ENCODE data around the gene CUX1.
"Not testable (repeated sequence)": the region's sequence is repeated elsewhere in the genome, so short reads cannot be mapped to it uniquely, and the experiment has no call there.

The CUX1 gene

DNA sequence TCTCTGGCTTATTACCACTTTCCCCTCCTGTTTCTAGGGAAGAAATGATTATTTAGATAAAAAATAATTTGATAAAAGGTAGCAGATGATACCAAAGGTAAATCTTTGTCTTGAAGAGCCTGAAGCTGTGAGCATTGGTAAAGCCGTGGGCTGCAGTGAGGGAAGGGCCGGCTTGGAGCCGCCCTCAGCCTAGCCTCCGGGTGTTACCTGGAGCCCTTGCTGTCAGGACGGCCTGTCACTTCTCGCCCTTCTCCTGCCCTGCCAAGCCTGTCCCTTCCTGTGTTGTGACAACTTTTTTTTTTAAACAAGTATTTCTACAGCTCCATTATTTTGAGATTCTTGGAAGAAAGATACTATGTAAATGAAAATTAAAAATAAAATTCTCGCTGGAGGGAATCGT, 7.0 kb downstream of the CUX1 start:
- no peak for DNase-seq

DNA sequence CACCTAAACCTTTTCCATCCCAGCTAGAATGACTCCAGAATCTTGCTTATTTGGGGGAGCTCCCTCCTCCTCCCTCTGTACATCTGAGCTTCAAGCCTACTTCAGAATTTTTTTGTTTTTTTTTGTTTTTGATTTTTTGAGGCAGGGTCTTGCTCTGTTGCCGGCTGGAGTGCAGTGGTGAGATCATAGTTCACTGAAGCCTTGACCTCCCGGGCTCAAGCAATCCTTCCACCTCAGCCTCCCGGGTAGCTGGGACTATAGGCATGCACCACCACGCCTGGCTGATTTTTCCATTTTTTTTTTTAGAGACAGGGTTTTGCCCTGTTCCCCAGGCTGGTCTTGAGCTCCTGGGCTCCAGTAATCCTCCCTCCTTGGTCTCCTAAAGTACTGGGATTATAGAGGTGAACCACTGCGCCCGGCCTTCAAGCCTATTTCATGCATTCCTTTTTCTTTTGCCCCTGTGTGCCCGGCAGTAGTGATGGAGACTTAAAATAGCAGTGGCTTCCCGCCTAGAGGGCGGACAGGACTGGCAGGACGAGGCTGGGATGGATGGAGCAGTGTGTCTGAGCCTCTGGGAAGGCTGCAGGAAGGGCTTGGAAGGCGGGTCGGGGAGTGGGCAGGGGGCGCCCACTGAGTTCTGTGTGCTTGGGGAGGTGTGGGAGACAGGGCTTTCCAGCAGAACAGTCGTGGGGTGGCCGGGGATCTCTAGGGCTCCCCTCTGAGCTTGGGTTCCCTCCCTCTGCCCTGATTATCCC, 8.8 kb downstream of the CUX1 start:
- DNase-seq: no peak

DNA sequence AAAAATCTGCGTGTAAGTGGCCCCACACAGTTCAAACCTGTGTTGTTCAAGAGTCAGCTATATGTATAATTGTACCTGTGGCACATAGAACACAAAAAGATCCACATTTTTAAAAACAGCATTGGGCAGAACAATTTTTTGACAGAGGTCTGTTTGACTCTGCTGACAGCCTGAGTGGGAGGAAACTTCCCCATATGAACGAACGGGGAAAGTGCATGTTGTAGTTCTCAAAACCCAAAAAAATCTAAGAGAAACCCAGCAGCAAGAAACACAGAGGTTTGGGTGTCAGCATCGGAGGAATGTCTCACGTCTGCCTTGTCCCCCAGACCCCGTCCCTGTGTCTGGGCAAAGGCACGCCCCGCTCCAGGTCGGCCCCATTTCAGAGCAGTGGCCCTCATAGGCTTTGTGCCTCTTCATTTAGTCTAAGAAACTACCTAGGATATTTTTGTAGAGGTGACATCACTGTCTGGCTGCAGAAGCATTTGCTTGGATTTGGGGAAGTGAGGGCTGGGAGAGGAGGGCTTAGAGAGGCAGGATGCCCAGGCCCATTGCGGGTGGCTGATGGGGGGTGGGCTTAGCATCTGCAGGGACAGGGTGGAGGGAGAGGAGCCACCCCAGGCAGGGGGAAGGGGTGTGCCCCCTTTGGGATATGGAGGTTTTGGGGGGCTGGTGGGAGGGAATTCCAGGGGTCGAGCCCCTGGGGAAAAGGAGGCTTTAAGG, 11.0 kb downstream of the CUX1 start:
- no peak for DNase-seq

DNA sequence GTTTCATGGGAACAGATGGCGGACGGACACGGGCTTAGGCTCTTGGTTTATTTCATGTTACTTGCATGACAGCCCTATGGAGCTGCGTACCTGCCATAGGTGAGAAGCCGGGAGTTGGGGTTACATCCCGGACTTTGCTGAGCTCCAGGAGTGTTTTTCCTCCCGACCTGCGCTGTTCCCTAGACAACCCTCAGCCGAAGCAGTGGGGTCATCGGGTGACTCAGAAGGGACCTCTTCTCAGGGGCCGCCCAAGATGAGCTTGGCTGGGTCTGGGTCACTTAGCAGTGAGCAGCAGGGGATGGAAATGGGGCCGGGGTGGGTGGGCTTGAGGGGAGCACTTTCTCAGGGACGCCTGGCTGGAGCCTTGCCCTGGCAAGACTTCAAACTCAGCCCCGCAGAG, 11.9 kb downstream of the CUX1 start:
- no peak for DNase-seq

DNA sequence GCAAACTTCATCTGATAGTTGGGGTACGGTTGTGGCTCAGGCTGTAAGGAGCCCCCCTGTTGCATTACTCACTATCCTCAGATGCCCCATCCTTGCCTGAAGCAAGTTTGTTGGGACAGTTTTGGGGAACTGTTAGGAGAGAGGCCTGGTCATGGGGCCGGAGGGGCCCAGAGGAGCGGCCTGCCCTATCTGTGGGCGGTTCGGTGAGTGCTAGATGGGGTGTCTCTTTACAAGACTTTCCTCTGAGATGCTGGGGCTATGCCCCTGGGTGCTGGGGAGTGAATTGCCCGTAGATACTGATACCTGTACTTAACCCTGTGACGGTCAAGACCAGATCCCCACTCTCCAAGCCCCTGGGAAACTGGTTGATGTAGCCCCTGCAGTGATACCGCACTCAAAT, 12.4 kb downstream of the CUX1 start:
- no peak for DNase-seq

DNA sequence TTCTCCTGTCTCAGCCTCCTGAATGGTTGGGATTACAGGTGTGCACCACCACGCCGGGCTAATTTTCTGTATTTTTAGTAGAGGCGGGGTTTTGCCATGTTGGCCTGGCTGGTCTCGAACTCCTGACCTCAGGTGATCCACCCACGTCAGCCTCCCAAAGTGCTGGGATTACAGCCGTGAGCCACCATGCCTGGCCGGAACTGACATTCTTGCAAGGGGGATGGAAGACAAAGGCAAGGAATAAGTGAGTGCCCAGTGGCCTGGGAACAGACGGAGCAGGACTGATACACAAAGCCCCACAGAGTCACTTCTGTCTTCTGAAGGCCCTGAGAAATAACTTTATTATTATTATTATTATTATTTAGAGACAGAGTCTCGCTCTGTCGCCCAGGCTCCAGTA, 14.0 kb downstream of the CUX1 start:
- DNase-seq: not testable (repeated sequence)

DNA sequence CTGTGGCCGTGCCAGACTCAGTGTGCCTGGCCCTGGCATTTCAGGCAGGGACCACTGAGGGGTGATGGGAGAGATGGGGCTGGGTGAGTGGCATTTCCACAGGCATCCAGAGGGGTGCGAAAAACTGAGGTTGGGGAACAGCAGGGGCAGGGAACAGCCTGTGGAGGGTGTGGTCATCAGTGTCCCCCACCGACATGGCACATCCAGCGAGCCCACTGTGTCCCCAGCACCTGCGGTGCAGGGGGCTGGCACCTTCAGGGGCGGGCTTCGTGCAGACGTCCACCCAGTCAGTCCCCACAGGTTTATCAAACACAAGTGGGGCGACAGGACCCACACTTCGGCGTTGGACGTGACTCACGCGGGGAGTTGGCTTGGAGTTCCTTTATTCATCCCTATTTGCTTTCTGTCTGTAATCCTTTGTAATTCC, 14.8 kb downstream of the CUX1 start:
- no peak for DNase-seq

DNA sequence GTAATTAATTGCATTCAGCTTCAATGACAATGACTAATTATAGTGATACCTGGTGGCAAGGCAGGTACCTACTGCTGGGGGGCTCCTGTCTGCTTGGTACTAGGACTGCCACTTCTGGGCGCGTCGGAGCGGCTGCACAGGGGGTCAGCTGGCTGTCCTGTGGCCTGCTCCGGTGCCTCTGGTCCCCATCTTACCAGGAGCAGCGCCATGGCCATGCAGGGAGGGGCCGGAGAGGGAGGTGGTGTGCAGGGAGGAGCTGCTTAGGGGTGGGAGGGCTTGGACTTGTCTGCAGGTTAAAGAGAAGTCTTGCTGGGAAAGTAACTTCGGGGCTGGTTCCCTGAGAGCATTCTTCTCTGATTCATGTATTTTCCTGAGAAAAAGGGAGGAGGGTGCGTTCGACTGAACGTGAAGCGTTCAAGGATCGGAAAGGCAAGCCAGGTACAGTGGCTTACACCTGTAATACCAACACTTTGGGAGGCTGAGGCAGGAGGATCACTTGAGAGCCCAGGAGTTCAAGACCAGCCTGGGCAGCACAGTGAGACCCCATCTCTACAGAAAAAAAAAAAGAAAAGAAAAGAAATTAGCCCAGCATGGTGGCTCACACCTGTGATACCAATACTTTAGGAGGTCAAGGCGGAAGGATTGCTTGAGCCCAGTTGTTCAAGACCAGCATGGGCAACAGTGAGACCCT, 15.4 kb downstream of the CUX1 start:
- DNase-seq: no peak

DNA sequence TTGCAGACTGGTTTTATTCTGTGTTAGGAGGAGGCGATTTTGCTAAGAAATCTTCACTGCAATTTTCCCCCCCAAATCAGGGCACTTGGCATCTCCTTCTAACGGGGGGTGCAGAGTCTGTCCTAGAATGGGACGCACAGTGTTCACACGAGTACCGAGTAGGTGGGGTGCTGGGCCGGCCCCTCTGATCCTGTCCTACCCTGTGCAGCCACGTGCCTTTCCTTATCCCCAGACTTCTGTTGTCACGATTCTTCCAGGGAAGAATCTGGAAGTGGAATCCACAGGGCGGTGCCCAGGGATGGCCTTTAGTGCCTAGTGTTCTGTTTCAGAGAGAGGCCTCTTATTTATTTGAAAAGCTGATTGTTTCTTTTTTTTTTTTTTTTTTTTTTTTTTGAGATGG, 16.4 kb downstream of the CUX1 start:
- no peak for DNase-seq

DNA sequence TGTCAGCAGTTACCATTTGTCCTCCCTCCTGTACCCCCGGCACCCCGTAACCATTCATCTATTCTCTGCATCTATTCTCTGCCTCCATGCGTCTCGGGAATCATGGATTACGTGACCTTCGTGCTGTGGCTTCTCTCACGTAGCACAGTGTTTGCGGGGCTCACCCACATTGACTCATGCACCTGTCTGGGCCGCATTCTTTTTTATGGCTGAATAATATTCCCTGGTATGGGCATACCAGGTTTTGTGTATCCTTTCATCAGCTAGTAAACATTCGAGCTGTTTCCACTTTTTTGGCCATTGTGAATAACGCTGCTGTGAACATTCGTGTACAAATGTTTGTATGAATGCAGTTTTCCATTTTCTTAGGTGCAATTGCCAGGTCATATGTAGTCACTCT, 17.7 kb downstream of the CUX1 start:
- DNase-seq: no peak

DNA sequence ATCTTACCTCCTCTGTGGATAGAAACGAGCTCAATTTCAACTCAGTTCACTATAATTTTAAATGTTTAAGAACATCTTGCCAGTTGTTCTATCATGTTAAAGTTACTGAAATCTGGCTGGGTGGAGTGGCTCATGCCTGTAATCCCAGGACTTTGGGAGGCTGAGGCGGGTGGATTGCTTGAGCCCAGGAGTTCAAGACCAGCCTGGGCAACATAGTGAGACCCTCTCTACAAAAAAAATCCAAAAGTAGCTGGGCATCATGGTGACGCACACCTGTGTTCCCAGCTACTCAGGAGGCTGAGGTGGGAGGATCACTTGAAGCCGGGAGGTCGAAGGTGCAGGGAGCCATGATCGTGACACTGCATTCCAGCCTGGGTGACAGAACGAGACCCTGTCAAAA, 20.0 kb downstream of the CUX1 start:
- not testable (repeated sequence) for DNase-seq

DNA sequence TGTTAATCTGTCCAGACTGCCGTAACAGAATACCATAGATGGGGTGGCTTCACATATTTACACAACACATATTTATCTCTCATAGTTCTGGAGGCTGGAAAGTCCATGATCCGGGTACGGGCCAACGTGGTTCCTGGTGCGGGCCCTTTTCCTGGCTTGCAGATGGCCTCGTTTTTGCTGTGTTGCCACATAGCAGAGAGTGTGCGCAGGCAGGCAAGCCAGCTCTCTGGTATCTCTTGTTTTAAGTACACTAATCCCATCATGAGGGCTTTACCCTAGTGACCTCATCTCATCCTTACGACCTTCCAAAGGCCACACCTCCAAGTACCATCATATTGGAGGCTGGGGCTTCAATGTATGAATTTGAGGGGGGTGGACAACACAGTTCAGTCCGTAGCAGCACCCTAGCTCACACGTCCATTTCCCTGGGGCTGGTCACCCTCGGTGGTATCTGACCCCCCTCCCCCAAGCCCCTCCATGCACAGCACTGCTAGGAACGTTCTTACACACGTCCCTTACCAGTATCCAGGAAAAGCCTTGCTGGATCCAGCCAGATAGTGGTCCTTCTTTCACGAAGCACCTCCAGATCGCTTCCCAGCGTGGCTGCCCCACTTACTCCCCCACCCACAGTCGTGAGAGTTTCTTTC, 21.5 kb downstream of the CUX1 start:
- no peak for DNase-seq

DNA sequence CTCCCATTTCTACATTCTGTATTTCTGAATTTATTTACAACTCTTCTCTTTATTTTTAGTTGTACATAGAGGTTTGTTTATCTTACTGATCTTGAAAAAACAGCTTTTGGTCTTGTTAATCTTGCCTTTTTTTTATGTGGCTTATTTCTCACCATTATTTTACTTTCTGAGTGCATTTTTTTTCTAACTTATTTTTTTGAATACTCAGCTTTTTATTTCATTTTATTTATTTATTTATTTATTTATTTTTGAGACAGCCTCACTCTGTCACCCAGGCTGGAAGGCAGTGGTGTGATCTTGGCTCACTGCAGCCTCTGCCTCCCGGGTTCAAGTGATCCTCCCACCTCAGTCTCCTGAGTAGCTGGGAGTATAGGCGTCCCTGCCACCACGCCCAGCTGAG, 23.9 kb downstream of the CUX1 start:
- DNase-seq: no peak

DNA sequence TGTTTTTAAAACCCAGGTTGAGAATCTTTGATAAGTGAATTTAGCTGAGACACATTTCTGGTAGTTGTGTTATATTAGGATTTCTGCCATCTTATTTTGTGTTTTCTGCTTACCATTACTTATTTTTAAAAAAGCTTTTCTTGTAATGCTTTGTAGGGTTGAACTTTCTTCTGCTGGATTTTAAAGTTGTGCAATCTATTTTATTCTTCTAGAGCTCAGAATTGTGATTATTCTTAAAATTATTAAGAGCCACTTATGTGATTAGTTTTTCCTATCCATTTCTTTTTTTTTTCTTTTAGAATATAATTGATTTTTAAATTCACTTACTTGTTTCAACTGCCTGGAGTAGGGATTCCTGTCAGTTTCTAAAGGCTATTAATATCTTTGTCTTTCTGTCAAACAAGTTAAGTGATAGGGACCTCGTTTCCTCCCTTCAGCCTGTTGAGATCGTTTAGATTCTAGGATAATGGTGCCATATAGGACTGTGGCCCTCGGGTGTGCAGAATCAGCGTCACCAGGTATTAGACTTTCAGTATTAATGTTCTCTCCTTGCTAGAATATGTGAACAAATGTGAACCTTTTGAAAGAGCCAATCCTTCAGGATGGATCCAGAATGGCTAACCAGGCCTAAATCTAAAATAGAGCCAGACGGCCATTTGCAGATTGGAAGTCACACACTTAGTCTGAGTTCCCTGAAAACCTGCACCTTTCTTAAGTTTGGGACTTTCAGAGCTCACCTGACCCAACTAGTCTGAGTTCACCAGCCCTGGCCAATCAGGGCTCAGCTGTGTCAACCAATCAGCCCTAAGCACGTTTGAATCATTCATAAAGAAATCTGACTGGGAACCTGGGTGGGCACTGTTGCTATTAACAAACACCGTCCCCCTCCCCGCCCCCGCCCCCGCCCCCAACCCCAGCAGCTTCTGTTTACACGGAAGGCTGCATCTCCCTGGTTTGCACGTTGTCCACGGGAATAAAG, 26.2 kb downstream of the CUX1 start:
- no peak for DNase-seq

DNA sequence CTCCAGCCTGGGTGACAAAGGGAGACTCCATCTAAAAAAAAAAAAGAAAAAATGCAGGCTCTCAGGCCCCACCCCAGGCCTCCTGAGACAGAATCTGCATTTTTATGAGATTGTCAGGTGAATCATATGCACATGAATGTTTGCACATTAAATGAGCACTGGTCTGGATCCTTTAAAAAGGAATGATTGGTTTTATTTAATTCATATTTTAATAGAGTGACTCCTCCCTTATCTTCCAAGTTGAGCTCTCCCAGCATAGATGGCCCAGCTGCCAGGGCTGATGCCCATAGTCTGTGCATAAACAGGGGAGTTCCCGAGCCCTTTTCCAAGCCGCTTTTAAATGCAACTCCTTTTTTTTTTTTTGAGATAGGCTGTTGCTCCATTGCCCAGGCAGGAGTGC, 28.5 kb downstream of the CUX1 start:
- no peak for DNase-seq

DNA sequence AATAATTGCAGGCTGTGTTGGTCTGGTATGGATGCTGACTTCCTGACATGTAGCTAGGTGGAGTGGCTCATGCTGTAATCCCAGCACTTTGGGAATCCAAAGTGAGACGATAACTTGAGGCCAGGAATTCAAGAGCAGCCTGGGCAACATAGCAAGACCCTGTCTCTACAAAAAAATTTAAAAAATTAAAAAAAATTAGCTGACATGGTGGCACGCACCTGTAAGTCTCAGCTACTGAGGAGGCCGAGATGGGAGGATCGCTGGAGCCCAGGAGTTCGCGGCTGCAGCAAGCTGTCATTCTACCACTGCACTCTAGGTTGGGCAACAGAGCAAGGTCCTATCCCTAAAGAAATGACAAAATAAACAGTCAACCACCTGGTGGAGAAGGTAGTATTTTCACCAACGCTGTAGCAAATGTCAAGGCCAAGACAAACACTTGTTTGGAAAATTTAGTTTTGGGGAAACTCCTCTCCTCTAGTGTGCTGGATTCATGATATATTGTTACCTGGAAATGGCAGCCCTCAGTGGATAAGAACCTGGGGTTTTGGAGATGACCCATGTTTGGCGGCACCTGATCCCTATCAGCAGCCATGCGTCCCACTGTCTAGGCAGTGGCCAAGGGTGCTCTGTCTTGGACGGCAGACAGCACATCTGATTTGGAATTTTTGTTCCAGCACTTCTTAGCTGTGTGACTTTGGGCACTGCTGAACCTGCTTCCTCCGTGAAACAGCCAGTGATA, 29.5 kb downstream of the CUX1 start:
- DNase-seq: no peak

DNA sequence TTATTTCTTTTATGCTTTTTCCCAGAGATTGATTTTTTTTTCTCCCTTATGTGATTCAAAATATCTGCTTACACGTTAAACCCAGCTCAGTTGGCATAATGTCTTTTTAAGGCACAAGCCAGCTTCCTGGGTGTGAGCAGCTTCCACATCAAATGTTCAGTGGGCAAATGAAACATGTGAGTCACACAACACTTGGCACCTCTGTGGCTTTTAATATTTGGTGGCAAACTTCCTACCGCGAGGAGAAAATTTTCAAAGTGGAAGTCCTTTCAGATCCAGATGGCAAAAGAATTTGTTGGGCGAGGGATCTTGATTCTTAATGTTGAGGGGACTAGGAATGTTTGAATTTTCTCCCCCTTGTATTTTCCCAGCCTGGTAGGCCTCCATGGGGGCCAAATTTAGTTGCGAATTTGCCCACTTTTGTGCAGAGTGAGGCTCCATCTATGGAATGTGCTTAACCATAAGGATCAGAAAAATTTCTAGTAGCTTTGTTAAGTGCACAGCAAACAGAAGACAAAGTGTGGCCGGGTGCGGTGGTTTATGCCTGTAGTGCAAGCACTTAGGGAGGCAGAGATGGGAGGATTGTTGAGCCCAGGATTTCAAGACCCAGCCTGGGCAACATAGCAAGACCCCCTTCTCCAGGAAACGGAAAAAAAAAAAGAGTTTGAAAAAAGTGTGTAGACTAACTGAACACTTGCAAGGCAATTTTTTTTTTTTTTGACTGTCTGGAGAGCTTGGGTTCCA, 31.0 kb downstream of the CUX1 start:
- DNase-seq: no peak

DNA sequence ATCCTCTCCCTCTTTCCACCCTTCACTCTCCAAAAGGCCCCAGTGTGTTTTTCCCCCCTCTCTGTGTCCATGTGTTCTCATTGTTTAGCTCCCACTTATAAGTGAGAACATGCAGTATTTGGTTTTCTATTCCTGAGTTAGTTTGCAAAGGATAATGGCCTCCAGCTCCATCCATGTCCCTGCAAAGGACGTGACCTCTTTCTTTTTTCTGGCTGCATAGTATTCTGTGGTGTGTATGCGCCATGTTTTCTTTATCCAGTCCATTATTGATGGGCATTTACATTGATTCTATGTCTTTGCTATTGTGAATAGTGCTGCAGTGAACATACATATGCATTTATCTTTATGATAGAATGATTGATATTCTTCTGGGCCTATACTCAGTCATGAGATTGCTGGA, 31.9 kb downstream of the CUX1 start:
- not testable (repeated sequence) for DNase-seq

DNA sequence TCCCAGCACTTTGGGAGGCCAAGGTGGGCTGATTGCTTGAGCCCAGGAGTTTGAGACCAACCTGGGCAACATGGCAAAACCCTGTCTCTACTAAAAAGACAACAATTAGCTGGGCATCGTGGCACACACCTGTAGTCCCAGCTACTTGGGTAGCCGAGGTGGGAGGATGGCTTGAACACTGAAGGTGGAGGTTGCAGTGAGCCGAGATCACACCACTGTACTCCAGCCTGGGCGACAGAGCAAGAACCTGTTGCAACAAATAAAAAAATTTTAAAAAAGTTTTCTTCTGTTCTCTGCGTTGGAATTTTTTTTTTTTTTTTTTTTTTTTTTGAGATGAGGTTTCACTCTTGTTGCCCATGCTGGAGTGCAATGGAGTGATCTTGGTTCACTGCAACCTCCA, 34.9 kb downstream of the CUX1 start:
- DNase-seq: not testable (repeated sequence)

DNA sequence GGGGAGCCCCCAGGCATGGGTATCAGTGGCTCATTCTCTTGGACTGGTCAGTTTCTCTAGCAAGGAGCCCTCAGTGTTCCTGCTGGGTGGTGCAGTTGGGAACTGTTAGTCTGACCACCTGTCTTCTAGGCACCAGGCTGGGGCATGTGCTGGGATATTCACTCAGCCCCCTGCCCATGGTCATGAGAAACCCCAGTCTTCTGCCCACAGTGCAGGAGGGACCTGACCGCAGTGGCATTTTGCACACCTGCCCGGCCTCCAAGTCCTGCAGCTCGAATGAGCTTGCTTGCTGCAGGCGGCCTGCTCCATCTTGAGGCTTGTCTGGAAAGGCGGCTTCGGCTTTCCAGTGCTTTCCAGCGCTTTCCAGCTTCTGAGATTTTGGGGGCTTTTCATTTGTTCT, 36.3 kb downstream of the CUX1 start:
- no peak for DNase-seq
